Uterus (tissue), 4 donors: ENCODE results near the gene ZNF324. TPM values are rescaled to one million over a fixed set of nuclear protein-coding genes. Genes with fewer than 3 reads are reported as not detected.

Experiments
- DNase-seq, 2 donors: peaks; one replicate each; pipeline ENCODE4 v3.0.0-alpha.2; 2019 to 2020
- H3K27ac ChIP-seq, 2 donors: fragments of 200-600 bp; sonication (generic); 1 replicate in 1 of 2; 2 replicates in 1 of 2; pipeline ENCODE4 v1.5.1; 2016 to 2018
- H3K27me3 ChIP-seq, 2 donors: fragments of 200-600 bp; sonication (generic); one replicate each; pipeline ENCODE4 v1.5.1; 2018 to 2019; ENCODE audit warnings: control low read depth in 1 of 2
- H3K36me3 ChIP-seq, 2 donors: fragments of 200-600 bp; sonication (generic); one replicate each; pipeline ENCODE4 v1.5.1; 2019; ENCODE audit warnings: control low read depth in 1 of 2
- H3K4me1 ChIP-seq, 2 donors: fragments of 200-600 bp; sonication (generic); one replicate each; pipeline ENCODE4 v1.5.1; 2018 to 2019; ENCODE audit warnings: control low read depth in 1 of 2
- H3K4me3 ChIP-seq, 2 donors: fragments of 200-600 bp; sonication (generic); 1 replicate in 1 of 2; 2 replicates in 1 of 2; pipeline ENCODE4 v1.5.1; 2018 to 2019; ENCODE audit warnings: mild to moderate bottlenecking in 1 of 2
- H3K9me3 ChIP-seq, 2 donors: fragments of 200-600 bp; sonication (generic); one replicate each; pipeline ENCODE4 v1.5.1; 2019; ENCODE audit warnings: control low read depth in 1 of 2
- POLR2A ChIP-seq, 2 donors: fragments of 450-650 bp; IDR thresholded peaks; one replicate each; pipeline ENCODE4 v1.6.1; 2016; ENCODE audit warnings: antibody characterized with exemption in 2 of 2, mild to moderate bottlenecking in 1 of 2, moderate library complexity in 1 of 2
- intact Hi-C: fragments of 100-400 bp; cut with DNase I; formaldehyde crosslinking; loops from one replicate; pipeline ENCODE4 v1.15.1; 2023; ENCODE audit warnings: low total_unique reads
- total RNA-seq, 4 donors: library from RNA; depleted of rRNA in 3 of 4; stranded (reverse); fragments of >200 nt in 3 of 4; gene quantifications; one replicate each; pipeline versions ENCODE4 v1.1.0 to v1.2.4, GENCODE V29; 2014 to 2023
- TF ChIP-seq, protein P1 (sequence below), 4 experiments: fragments of 200-600 bp in 2 of 4; fragments of 450-650 bp in 2 of 4; sonication (generic) in 2 of 4; IDR thresholded peaks; one replicate each; pipeline ENCODE4 v1.5.1; 2016 to 2019; ENCODE audit warnings: antibody characterized with exemption in 4 of 4, mild to moderate bottlenecking in 2 of 4, moderate library complexity in 1 of 4
- donor health status: DM: yes; HTN: yes; CAD: no.

The ZNF324 gene
- total RNA-seq, 4 donors from 2014 or later = 2.9 to 75.1 (median 27.1) TPM

GRCh38 chr19:58492265-58492664 lies 25.4 kb downstream of the ZNF324 start:
- intact Hi-C loops = no loop called here
- Histone ChIP-seq H3K36me3 (no peaks in the 10 kb centered on the region), H3K4me3 (no peak overlapping the region), H3K4me1 (no peaks in the 10 kb centered on the region), H3K27me3 (no peaks in the 10 kb centered on the region), H3K27ac (no peak overlapping the region), H3K9me3 (no peaks in the 10 kb centered on the region)
- no peak for DNase-seq
- TF ChIP-seq, protein P1, sequence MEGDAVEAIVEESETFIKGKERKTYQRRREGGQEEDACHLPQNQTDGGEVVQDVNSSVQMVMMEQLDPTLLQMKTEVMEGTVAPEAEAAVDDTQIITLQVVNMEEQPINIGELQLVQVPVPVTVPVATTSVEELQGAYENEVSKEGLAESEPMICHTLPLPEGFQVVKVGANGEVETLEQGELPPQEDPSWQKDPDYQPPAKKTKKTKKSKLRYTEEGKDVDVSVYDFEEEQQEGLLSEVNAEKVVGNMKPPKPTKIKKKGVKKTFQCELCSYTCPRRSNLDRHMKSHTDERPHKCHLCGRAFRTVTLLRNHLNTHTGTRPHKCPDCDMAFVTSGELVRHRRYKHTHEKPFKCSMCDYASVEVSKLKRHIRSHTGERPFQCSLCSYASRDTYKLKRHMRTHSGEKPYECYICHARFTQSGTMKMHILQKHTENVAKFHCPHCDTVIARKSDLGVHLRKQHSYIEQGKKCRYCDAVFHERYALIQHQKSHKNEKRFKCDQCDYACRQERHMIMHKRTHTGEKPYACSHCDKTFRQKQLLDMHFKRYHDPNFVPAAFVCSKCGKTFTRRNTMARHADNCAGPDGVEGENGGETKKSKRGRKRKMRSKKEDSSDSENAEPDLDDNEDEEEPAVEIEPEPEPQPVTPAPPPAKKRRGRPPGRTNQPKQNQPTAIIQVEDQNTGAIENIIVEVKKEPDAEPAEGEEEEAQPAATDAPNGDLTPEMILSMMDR (IDR thresholded peaks at IDR 0.05) = no peak
- no peak for TF ChIP-seq POLR2A (IDR thresholded peaks at IDR 0.05)

DNA sequence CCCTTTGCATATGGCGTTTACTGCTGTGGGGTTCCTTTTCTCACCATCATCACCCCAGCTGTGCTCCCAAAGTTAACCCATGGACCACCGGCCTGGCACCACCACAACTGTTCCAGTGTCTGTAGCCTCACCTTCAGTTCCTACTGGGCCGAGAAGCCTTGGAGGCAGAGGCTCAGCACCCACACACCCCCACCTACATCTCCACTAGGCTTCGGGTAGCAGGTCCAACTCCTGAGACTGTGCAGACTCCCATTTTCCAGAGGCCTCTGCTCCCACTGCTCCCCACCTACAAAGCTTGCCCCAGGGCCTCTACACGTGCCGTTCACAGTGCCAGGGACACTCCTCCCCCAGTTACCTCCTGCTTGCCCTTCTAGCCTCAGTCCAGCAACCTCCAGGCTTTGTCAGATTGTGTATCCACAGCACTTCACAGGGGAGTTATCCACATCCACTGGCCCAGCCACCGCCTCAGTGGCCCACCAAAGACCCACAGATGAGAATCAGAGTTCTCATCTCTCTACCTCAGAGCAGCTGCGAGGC lies 30.8 kb downstream of the ZNF324 start:
- no peak overlapping the region for H3K4me3 ChIP-seq
- H3K27me3 ChIP-seq = no peaks in the 10 kb centered on the region
- H3K9me3 ChIP-seq = no peaks in the 10 kb centered on the region
- H3K27ac ChIP-seq = no peak overlapping the region
- TF ChIP-seq, protein P1 (IDR thresholded peaks at IDR 0.05) = no peak
- TF ChIP-seq POLR2A (IDR thresholded peaks at IDR 0.05) = no peak
- no peak for DNase-seq
- intact Hi-C loops = no loop called here
- H3K36me3 ChIP-seq = no peaks in the 10 kb centered on the region
- H3K4me1 ChIP-seq = peaks cover 0 to 6% of the 10 kb centered on the region in 2 donors

- H3K9me3 ChIP-seq = no peaks in the 10 kb centered on the region
- TF ChIP-seq, protein P1 (IDR thresholded peaks at IDR 0.05) = no peak
- no peak for TF ChIP-seq POLR2A (IDR thresholded peaks at IDR 0.05)
- peak overlapping the region; percentile 36 to 52 for H3K4me3 ChIP-seq
- peaks cover 0 to 6% of the 10 kb centered on the region in 2 donors for H3K4me1 ChIP-seq
- H3K27me3 ChIP-seq = no peaks in the 10 kb centered on the region
- peak overlapping the region; percentile 55 to 86 for H3K27ac ChIP-seq
- DNase-seq = peak; percentile 49 to 56
- no peaks in the 10 kb centered on the region for H3K36me3 ChIP-seq
- intact Hi-C loops = no loop called here
Measured at GRCh38 chr19:58498316-58499020, 31.6 kb downstream of the ZNF324 start.

DNA sequence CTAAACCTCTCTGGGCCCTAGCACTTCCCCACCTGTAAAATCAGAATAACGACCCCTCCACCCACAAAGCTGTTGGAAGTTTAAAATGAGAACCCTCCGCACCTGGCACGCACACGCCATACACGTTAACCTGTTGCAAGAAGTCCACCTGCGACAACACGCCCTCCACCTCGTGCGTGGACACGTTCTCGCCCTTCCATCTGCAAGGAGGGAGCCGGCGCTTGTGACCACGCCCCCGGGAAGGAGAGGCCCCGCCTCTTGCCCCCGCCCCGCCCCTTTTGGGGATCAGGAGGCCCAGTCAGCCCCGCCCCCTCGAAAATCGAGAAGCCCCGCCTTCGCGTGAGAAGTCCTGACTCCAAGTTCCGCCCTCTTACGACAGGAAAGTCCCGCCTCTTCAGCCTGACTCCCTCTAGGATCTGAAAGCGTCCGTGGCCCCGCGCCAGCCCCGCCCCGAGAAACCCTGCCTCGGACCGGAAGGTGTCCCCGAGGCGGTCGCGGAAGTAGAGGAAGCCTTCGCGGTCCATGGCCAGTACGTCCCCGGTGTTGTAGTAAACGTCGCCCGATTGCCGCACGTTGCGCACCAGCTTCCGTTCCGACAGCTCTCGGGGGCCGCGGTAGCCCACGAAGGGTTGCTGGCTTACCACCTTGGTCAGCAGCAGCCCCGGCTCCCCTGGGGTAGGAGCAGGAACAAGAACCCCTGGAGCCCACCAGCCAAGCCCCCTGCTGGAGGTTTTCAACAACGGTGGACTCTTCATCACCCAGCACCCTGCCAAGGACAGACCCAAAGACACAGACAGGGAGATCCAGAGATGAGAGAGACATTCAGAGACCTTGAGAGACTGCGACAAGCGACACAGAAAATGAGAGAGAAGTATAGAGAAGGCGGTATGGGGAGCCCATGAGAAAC lies 32.4 kb downstream of the ZNF324 start:
- Histone ChIP-seq H3K4me3 (peak overlapping the region; percentile 36 to 52), H3K27ac (peak overlapping the region; percentile 55 to 86), H3K36me3 (no peaks in the 10 kb centered on the region), H3K9me3 (no peaks in the 10 kb centered on the region), H3K4me1 (peaks cover 0 to 6% of the 10 kb centered on the region in 2 donors), H3K27me3 (no peaks in the 10 kb centered on the region)
- peak; percentile 100 for DNase-seq
- intact Hi-C loops = no loop called here
- TF ChIP-seq, protein P1 (IDR thresholded peaks at IDR 0.05) = peak in 3 of 4 experiments; percentile 23 to 47 (median 39)
- peak; percentile 33 to 65 for TF ChIP-seq POLR2A (IDR thresholded peaks at IDR 0.05)
